PC-3 (cell line): Measurements from ENCODE around the gene KCTD12.

Experiments used
- CTCF ChIP-seq: fragments of 300-600 bp; sonication (generic); conservative IDR thresholded peaks from 2 replicates; pipeline ENCODE4 v1.5.1; 2017; ENCODE audit warnings: antibody characterized with exemption, low read depth, mild to moderate bottlenecking, low read length
- EZH2 ChIP-seq: fragments of 300-600 bp; sonication (generic); IDR thresholded peaks from one replicate; pipeline ENCODE4 v1.6.1; 2017; ENCODE audit warnings: antibody characterized with exemption, mild to moderate bottlenecking, low read length; ENCODE audit not compliant: unreplicated experiment

DNA sequence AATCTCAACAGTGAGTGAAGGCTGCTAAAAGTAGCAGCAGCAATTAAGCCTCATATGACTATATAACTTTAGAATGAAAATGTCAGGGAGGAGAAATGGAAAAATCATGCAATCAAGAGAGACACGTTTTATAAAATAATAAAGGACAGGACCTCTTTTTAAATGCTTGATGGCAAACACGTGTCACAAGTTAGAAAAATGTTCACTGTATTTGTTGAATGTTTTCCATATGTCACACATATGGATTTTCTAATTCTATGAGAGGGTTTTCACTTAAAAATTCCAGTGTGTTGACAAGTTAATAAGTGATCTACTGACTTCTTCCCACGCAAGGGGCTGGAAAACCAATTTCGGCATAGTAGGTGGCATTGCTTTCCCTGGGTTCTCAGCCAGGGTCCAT lies 27.7 kb upstream of the KCTD12 start:
- no peak for TF ChIP-seq CTCF
- no peak for TF ChIP-seq EZH2
